HUES64 (cell line): ENCODE data around the gene NFS1.
A peak's percentile ranks its signal among the peaks of the same experiment; 100 is the strongest.

Experiments used
- H3K27ac ChIP-seq: 2 replicates; pipeline ENCODE4 v1.7.0; 2013; ENCODE audit warnings: low read depth, low read length, inconsistent platforms
- H3K27me3 ChIP-seq: 2 replicates; pipeline ENCODE4 v1.6.1; 2013; ENCODE audit warnings: mild to moderate bottlenecking, low read length; ENCODE audit not compliant: insufficient read depth
- H3K36me3 ChIP-seq: 2 replicates; pipeline ENCODE4 v1.6.1; 2013; ENCODE audit warnings: mild to moderate bottlenecking, low read length; ENCODE audit not compliant: insufficient read depth
- H3K4me1 ChIP-seq: 2 replicates; pipeline ENCODE4 v1.6.1; 2013; ENCODE audit warnings: mild to moderate bottlenecking, low read length, moderate library complexity; ENCODE audit not compliant: insufficient read depth
- H3K4me3 ChIP-seq: 2 replicates; pipeline ENCODE4 v1.5.1; 2013; ENCODE audit warnings: mild to moderate bottlenecking, low read length, moderate library complexity
- H3K9ac ChIP-seq: 2 replicates; pipeline ENCODE4 v1.6.1; 2013; ENCODE audit warnings: mild to moderate bottlenecking, low read depth, low read length
- H3K9me3 ChIP-seq: 2 replicates; pipeline ENCODE4 v1.6.1; 2013; ENCODE audit warnings: low read depth, low read length; ENCODE audit not compliant: insufficient read depth
- WGBS: fragments of 150-250, 120-280 bp; methylation state at CpG from one replicate; pipeline ENCODE4 v1.1.7; 2013; ENCODE audit warnings: missing lambda C conversion rate; 5-methylcytosine and 5-hydroxymethylcytosine counted together

Gene NFS1

GRCh38 chr20:35663516-35664465 is 35.4 kb downstream of the NFS1 start:
- under 1% methylated on average over 28 of the region's 28 CpGs for WGBS
- H3K36me3 ChIP-seq: peaks cover 6% of the 10 kb centered on the region
- H3K27ac ChIP-seq: peak overlapping the region; percentile 97
- H3K27me3 ChIP-seq: no peaks in the 10 kb centered on the region
- peak overlapping the region; percentile 83 for H3K4me3 ChIP-seq
- peak overlapping the region; percentile 99 for H3K9ac ChIP-seq
- H3K9me3 ChIP-seq: no peaks in the 10 kb centered on the region
- H3K4me1 ChIP-seq: peaks cover 30% of the 10 kb centered on the region

GRCh38 chr20:35662551-35662950 is 36.6 kb downstream of the NFS1 start:
- Histone ChIP-seq H3K9me3 (no peaks in the 10 kb centered on the region), H3K9ac (peak overlapping the region; percentile 99; the same call in 1 of the 2 replicates), H3K27me3 (no peaks in the 10 kb centered on the region), H3K27ac (no peak overlapping the region), H3K36me3 (peaks cover under 1% of the 10 kb centered on the region; the same call in 1 of the 2 replicates), H3K4me3 (peak overlapping the region; percentile 83), H3K4me1 (peaks cover 30% of the 10 kb centered on the region)
- WGBS: 26% methylated on average over 2 of the region's 2 CpGs

- H3K36me3 ChIP-seq: peaks cover 5% of the 10 kb centered on the region; the same call in 1 of the 2 replicates
- no peaks in the 10 kb centered on the region for H3K9me3 ChIP-seq
- peak overlapping the region; percentile 83 for H3K4me3 ChIP-seq
- peak overlapping the region; percentile 28; the same call in 1 of the 2 replicates for H3K9ac ChIP-seq
- WGBS: 61% methylated on average over 2 of the region's 3 CpGs
- H3K4me1 ChIP-seq: peaks cover 30% of the 10 kb centered on the region
- no peak overlapping the region for H3K27ac ChIP-seq
- no peaks in the 10 kb centered on the region for H3K27me3 ChIP-seq
Measured at GRCh38 chr20:35661908-35662307, 37.2 kb downstream of the NFS1 start.

GRCh38 chr20:35661053-35661452 is 38.1 kb downstream of the NFS1 start:
- Histone ChIP-seq H3K9me3 (no peaks in the 10 kb centered on the region), H3K4me3 (peak overlapping the region; percentile 83; the same call in 1 of the 2 replicates), H3K9ac (no peak overlapping the region), H3K4me1 (peaks cover 30% of the 10 kb centered on the region), H3K27ac (no peak overlapping the region), H3K36me3 (peaks cover 13% of the 10 kb centered on the region; the same call in 1 of the 2 replicates), H3K27me3 (no peaks in the 10 kb centered on the region)
- WGBS: 81% methylated on average over 2 of the region's 2 CpGs

- Histone ChIP-seq H3K4me3 (peak overlapping the region; percentile 83; the same call in 1 of the 2 replicates), H3K27ac (no peak overlapping the region), H3K9ac (no peak overlapping the region)
Measured at GRCh38 chr20:35660122-35660937, 38.8 kb downstream of the NFS1 start.

GRCh38 chr20:35657271-35657670 is 41.9 kb downstream of the NFS1 start:
- H3K27ac ChIP-seq: no peak overlapping the region
- no peak overlapping the region for H3K9ac ChIP-seq
- no peak overlapping the region for H3K4me3 ChIP-seq
- no peaks in the 10 kb centered on the region for H3K9me3 ChIP-seq
- WGBS: 100% methylated on average over 1 of the region's 1 CpG
- H3K4me1 ChIP-seq: peaks cover 18% of the 10 kb centered on the region
- H3K36me3 ChIP-seq: peaks cover 50% of the 10 kb centered on the region
- H3K27me3 ChIP-seq: no peaks in the 10 kb centered on the region

More at GRCh38 chr20:35660122-35660937, 38.8 kb downstream of the NFS1 start:
- H3K27me3 ChIP-seq: no peaks in the 10 kb centered on the region
- WGBS: 89% methylated on average over 10 of the region's 10 CpGs
- H3K36me3 ChIP-seq: peaks cover 20% of the 10 kb centered on the region
- H3K9me3 ChIP-seq: no peaks in the 10 kb centered on the region
- peaks cover 30% of the 10 kb centered on the region for H3K4me1 ChIP-seq

GRCh38 chr20:35654415-35654814 is 44.7 kb downstream of the NFS1 start:
- Histone ChIP-seq H3K27me3 (no peaks in the 10 kb centered on the region), H3K4me1 (no peaks in the 10 kb centered on the region), H3K9me3 (no peaks in the 10 kb centered on the region), H3K4me3 (no peak overlapping the region), H3K9ac (no peak overlapping the region), H3K36me3 (peaks cover 74% of the 10 kb centered on the region), H3K27ac (no peak overlapping the region)
- 95% methylated on average over 9 of the region's 9 CpGs for WGBS

- no peak overlapping the region for H3K27ac ChIP-seq
- no peak overlapping the region for H3K9ac ChIP-seq
- WGBS: 94% methylated on average over 4 of the region's 4 CpGs
- H3K9me3 ChIP-seq: no peaks in the 10 kb centered on the region
- H3K27me3 ChIP-seq: no peaks in the 10 kb centered on the region
- H3K4me1 ChIP-seq: no peaks in the 10 kb centered on the region
- peaks cover 74% of the 10 kb centered on the region for H3K36me3 ChIP-seq
- no peak overlapping the region for H3K4me3 ChIP-seq
Measured at GRCh38 chr20:35653893-35654292, 45.3 kb downstream of the NFS1 start.

GRCh38 chr20:35653430-35653734 is 45.8 kb downstream of the NFS1 start:
- no peaks in the 10 kb centered on the region for H3K27me3 ChIP-seq
- no peak overlapping the region for H3K27ac ChIP-seq
- H3K36me3 ChIP-seq: peaks cover 74% of the 10 kb centered on the region
- no peak overlapping the region for H3K4me3 ChIP-seq
- WGBS: 97% methylated on average over 3 of the region's 3 CpGs
- H3K9ac ChIP-seq: no peak overlapping the region
- H3K9me3 ChIP-seq: no peaks in the 10 kb centered on the region
- no peaks in the 10 kb centered on the region for H3K4me1 ChIP-seq

- Histone ChIP-seq H3K27ac (no peak overlapping the region), H3K9me3 (no peaks in the 10 kb centered on the region), H3K9ac (no peak overlapping the region), H3K36me3 (peaks cover 74% of the 10 kb centered on the region), H3K4me3 (no peak overlapping the region), H3K27me3 (no peaks in the 10 kb centered on the region), H3K4me1 (no peaks in the 10 kb centered on the region)
- 96% methylated on average over 13 of the region's 13 CpGs for WGBS
Measured at GRCh38 chr20:35652641-35653429, 46.3 kb downstream of the NFS1 start.
